ENCODE data around the gene SNAPC2.

Gene SNAPC2

GRCh38 chr19:7919610-7920518, at the start of gene SNAPC2:
TSS of gene SNAPC2 (plus strand) at chr19:7920338. CDS start at chr19:7920367, 29 bp downstream.
- peak; percentile 92 for DNase-seq

DNA sequence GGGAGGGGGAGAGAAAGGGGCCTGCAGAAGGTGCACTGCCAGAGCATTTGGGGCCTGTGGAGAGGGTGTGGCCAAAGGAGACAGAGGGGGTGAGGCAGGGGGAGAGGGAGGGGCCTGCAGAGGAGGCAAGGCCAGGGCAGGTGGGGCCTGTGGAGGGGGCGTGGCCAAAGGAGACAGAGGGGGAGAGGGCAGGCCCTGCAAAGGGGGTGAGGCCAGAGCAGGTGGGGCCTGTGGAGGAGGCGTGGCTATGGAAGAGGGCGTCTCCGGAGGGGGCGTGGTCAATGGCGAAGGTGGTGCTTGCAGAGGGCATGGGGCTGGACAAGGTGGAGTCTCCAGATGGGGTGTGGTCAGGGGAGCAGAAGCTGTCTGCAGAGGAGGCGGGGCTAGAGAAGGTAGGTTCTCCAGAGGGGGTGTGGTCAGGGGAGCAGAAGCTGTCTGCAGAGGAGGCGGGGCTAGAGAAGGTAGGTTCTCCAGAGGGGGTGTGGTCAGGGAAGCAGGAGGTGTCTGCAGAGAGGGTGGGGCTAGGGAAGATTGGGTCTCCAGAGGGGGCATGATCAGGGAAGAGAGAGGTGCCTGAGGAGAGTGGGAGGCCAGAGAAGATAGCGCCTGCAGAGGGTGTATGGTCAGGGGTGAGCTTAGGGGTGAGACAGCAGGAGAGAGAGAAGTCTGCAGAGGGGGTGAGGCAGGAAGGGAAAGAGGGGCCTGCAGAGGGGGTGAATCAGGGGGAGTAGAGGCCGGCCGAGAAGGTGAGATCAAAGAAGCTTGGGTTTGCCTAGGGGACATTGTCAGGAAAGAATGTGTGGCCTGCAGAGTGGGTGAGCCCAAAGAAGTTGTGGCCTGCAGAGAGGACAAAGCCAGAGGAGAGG, 49.3 kb upstream of the SNAPC2 start:
- peak; percentile 30 for DNase-seq

GRCh38 chr19:7871437-7872305, 48.5 kb upstream of the SNAPC2 start:
- peak; percentile 24 for DNase-seq

DNA sequence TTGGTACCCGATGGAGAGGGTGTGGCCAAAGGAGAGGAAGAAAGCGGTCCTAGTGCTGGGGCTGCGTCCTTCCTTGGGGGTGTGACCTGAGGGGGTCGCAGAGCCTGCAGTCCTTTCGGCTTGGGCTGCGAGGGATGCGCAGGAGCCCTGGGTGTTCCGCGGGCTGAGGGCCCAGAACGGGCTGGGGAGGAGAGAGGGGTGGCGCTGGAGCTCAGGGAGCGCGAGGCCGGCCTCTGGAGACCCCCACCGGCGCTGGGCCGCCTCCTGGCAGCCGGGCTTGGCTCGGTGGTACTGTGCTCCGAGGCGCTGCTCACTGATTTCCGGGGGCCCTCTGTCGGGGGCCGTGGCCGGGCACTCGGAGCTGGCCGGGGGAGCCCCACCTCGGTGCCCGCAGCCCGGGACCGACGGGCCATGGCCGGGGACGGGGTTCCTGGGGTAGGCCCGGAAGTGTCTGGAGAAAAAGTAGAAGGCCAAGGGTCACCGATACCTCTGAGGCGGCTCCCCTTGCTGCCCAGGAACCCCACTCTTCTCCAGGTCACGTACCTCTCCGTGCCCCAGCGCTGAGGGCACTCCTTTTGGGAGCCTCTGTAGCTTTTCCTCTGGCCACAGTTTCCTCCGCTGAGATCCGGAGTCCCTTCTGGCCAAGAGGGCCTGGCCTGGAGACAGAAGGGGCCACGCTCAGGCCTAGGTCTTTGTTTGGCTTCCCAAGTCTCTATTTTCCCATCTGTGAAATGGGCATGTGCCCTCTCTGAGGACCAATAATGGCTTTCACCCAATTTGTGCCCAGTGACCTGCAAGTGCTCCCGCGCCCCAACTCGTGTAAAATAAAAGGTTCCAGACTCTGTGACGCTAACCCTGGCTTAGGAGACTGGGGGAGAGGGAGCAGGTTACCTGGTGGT, 47.6 kb upstream of the SNAPC2 start:
- DNase-seq: no peak

GRCh38 chr19:7873304-7874075, 46.6 kb upstream of the SNAPC2 start:
- DNase-seq: no peak

- no peak for DNase-seq
Observed at GRCh38 chr19:7874076-7874896, 45.9 kb upstream of the SNAPC2 start, which contains the start of gene PRR36. TSS of gene PRR36 (minus strand) at chr19:7874390. CDS start at chr19:7873689, 701 bp downstream.

DNA sequence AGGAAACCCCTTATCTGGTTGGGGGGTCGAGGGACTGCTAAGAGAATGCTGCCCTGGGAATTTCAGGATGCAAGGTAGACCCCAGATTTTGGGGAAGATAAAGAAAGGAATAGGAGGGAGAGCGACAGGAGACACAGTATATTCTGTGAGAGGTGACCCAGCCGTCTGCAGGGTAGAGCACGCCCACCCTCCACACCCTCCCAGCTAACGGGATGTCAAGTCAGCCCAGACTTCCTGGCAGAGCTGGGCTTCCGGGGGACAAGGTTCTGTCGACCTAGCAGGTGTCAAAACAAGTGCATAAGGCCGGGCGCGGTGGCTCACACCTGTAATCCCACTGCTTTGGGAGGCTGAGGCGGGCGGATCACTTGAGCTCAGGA, 45.3 kb upstream of the SNAPC2 start:
- DNase-seq: no peak

DNA sequence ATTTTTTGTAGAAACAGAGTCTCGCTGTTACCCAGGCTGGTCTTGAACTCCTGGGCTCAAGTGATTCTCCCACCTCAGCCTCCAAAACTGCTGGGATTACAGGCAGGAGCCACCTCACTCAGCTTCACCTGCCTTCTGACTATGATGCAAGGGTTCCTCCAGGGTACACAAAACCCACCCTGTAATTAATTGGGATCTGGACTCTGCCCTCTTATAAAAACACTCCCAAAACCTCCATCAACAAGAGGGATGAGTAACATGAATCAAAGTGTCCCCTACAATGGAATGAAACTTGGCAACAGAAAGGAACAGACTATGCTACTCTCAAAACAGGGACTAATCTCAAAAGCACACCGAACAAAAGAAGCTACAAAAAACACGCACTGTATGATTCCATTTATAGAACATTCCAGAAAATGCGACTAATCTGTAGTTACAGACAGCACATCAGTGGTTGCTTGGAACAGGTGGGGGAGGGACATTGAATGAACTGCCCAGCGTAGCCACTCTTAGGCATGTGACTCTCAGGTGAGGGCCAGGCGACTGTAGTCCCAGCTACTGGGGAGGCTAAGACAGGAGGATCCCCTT, 42.8 kb upstream of the SNAPC2 start:
- DNase-seq: no peak

GRCh38 chr19:7879111-7879807, 40.9 kb upstream of the SNAPC2 start:
- no peak for DNase-seq

- DNase-seq: no peak
Observed at GRCh38 chr19:7879836-7880235, 40.3 kb upstream of the SNAPC2 start.

DNA sequence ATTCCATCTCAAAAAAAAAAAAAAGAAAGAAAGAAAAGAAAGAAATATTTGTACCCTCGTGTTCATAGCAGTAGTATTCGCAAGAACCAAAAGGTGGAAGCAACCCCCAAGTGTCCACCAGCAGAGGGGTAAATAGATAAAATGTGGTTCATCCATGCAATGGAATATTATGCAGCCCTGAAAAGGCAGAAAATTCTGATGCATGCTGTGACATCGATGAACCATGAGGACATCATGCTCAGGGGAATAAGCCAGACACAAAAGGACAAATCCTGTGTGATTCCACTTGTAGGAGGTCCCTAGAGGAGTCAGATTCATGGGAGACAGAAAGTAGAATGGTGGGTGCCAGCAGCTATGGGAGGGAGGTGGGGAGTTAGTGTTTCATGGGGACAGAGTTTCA, 38.2 kb upstream of the SNAPC2 start:
- DNase-seq: no peak

GRCh38 chr19:7883105-7883504, 37.0 kb upstream of the SNAPC2 start:
- DNase-seq: no peak

DNA sequence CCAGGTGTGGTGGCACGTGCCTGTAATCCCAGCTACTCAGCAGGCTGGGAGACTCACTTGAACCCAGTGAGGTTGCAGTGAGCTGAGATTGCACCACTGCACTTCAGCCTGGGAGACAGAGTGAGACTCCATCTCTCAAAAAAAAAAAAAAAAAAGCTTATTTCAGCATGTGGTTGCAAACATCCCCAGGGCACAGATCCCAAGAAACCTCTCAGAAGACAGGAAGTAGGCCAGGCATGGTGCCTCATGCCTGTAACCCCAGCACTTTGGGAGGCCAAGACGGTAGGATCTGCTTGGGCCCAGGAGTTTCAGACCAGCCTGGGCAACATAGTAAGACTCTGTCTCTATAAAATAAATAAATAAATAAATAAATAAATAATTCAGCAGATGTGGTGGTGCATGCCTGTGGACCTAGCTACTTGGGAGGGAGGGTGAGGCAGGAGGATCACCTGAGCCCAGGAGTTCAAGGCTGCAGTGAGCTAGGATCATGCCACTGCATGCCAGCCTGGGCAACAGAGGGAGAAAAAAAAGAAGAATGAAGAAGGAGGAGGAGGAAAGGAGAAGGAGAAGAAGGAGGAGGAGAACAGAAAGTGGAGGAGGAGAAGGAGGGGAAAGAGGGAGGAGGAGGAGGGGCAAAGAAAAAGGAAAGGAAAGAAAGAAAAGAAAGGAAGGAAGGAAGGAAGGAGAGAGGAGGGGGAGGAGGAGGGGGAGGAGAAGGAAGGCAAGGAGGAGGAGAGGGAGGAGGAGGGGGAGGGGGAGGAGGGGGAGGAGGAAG, 36.2 kb upstream of the SNAPC2 start:
- DNase-seq: no peak

DNA sequence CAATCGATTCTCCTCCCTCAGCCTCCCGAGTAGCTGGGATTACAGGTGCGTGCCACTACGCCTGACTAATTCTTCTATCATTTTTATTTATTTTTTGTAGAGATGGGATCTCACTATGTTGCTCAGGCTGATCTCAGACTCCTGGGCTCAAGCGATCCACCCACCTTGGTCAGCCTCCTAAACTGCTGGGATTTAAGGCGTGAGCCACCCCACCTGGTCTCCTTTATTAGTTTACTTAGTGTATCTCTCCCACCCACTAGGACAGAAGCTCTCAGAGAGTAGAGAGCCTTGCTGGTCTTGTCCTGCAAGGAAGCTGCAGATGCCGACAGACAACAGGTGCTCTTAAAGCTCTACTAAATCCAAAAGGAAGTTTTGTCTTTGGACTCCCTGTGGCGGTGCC, 34.3 kb upstream of the SNAPC2 start:
- no peak for DNase-seq

GRCh38 chr19:7887408-7888144, 32.6 kb upstream of the SNAPC2 start:
- DNase-seq: no peak

- no peak for DNase-seq
Observed at GRCh38 chr19:7888145-7888825, 31.9 kb upstream of the SNAPC2 start, which contains the start of gene LRRC8E. TSS of gene LRRC8E (plus strand) at chr19:7888510. CDS start at chr19:7895604, 7,094 bp downstream.

- no peak for DNase-seq
Observed at GRCh38 chr19:7888826-7889217, 31.3 kb upstream of the SNAPC2 start.

Data from NK-92 treated with Interleukin-12 subunit alpha and Interleukin-12 subunit beta, amount 100 ng/mL, for 24 hours (cell line).